Left ventricle myocardium inferior (tissue), 1 donor: ENCODE results near the gene ZDHHC3. TPM values are rescaled to one million over a fixed set of nuclear protein-coding genes. Genes with fewer than 3 reads are reported as not detected.

ENCODE experiments used
- DNase-seq: peaks from one replicate; pipeline ENCODE4 v3.0.0-alpha.2; 2020
- H3K27ac ChIP-seq: fragments of 200-600 bp; replicated peaks from 2 replicates; pipeline ENCODE4 v1.8.0; 2021
- H3K27me3 ChIP-seq: fragments of 200-600 bp; 2 replicates; pipeline ENCODE4 v1.8.0; 2021; ENCODE audit warnings: low read depth
- H3K36me3 ChIP-seq: fragments of 200-600 bp; 2 replicates; pipeline ENCODE4 v1.8.0; 2021
- H3K4me1 ChIP-seq: fragments of 200-600 bp; 2 replicates; pipeline ENCODE4 v1.8.0; 2021
- H3K4me3 ChIP-seq: fragments of 200-600 bp; 2 replicates; pipeline ENCODE4 v1.8.0; 2021; ENCODE audit warnings: mild to moderate bottlenecking, moderate library complexity
- H3K9me3 ChIP-seq: fragments of 200-600 bp; replicated peaks from 2 replicates; pipeline ENCODE4 v1.8.0; 2021
- CTCF ChIP-seq: fragments of 200-600 bp; IDR thresholded peaks from 2 replicates; pipeline ENCODE4 v1.8.0; 2021; ENCODE audit warnings: antibody characterized with exemption, mild to moderate bottlenecking, borderline replicate concordance
- intact Hi-C: fragments of 100-400 bp; cut with micrococcal nuclease; formaldehyde crosslinking; loops from one replicate; pipeline ENCODE4 v1.11.0; 2022
- total RNA-seq: library from RNA; stranded (reverse); fragmentation: NEBNext Ultra II Directional; extraction: Animal tissue kit (Norgen Biotek cat#: 25700); gene quantifications from one replicate; pipeline ENCODE4 v1.2.1, GENCODE V29; 2021
- donor health status: DM: no; HTN: yes; CAD: no; lungs with severe emphysema.

ZDHHC3 gene
- total RNA-seq, 1 donor from 2014 or later, result 40.2 TPM

- TF ChIP-seq CTCF, result no peak
- H3K36me3 ChIP-seq, result no peaks in the 10 kb centered on the region
- H3K4me3 ChIP-seq, result no peak overlapping the region
- peak overlapping the region; percentile 27 for H3K27ac ChIP-seq
- no peaks in the 10 kb centered on the region for H3K27me3 ChIP-seq
- intact Hi-C loops, result no loop called here
- DNase-seq, result no peak
- H3K9me3 ChIP-seq, result no peaks in the 10 kb centered on the region
- H3K4me1 ChIP-seq, result peaks cover 65% of the 10 kb centered on the region
These were observed 6.2 kb downstream of the ZDHHC3 start for GRCh38 chr3:44969828-44970179.

- no peak for DNase-seq
- Histone ChIP-seq H3K36me3 (no peaks in the 10 kb centered on the region), H3K27me3 (no peaks in the 10 kb centered on the region), H3K4me1 (peaks cover 65% of the 10 kb centered on the region), H3K4me3 (no peak overlapping the region), H3K9me3 (no peaks in the 10 kb centered on the region), H3K27ac (peak overlapping the region; percentile 27)
- intact Hi-C loops, result no loop called here
- TF ChIP-seq CTCF, result no peak
These were observed 6.7 kb downstream of the ZDHHC3 start for GRCh38 chr3:44969154-44969827.

- H3K36me3 ChIP-seq, result no peaks in the 10 kb centered on the region
- intact Hi-C loops, result no loop called here
- no peaks in the 10 kb centered on the region for H3K9me3 ChIP-seq
- no peak for DNase-seq
- H3K4me3 ChIP-seq, result no peak overlapping the region
- H3K27ac ChIP-seq, result peak overlapping the region; percentile 27
- TF ChIP-seq CTCF, result no peak
- H3K4me1 ChIP-seq, result peaks cover 65% of the 10 kb centered on the region
- no peaks in the 10 kb centered on the region for H3K27me3 ChIP-seq
These were observed 7.5 kb downstream of the ZDHHC3 start for GRCh38 chr3:44968447-44968858.

GRCh38 chr3:44966795-44967278, 9.1 kb downstream of the ZDHHC3 start:
- intact Hi-C loops, result no loop called here
- H3K27me3 ChIP-seq, result no peaks in the 10 kb centered on the region
- H3K36me3 ChIP-seq, result no peaks in the 10 kb centered on the region
- H3K27ac ChIP-seq, result no peak overlapping the region
- no peak for TF ChIP-seq CTCF
- H3K4me1 ChIP-seq, result peaks cover 77% of the 10 kb centered on the region
- DNase-seq, result no peak
- no peaks in the 10 kb centered on the region for H3K9me3 ChIP-seq
- no peak overlapping the region for H3K4me3 ChIP-seq

GRCh38 chr3:44965165-44965564, 10.8 kb downstream of the ZDHHC3 start:
- intact Hi-C loops, result no loop called here
- H3K36me3 ChIP-seq, result no peaks in the 10 kb centered on the region
- TF ChIP-seq CTCF, result no peak
- no peaks in the 10 kb centered on the region for H3K27me3 ChIP-seq
- no peaks in the 10 kb centered on the region for H3K9me3 ChIP-seq
- DNase-seq, result no peak
- H3K4me1 ChIP-seq, result peaks cover 84% of the 10 kb centered on the region
- H3K4me3 ChIP-seq, result no peak overlapping the region
- no peak overlapping the region for H3K27ac ChIP-seq
